Mammary epithelial cell (primary cell): ENCODE measurements around the gene PSMD2.

Source experiments
- CTCF ChIP-seq, 2 donors: IDR thresholded peaks in 1 of 2; conservative IDR thresholded peaks in 1 of 2; 2 replicates each; pipeline ENCODE4 v1.5.1; 2011 to 2012; ENCODE audit warnings: inconsistent platforms in 2 of 2, low read length in 2 of 2, mild to moderate bottlenecking in 2 of 2, control low read depth in 1 of 2, low read depth in 1 of 2; ENCODE audit not compliant: insufficient read depth in 1 of 2; ENCODE audit errors: extremely low read depth in 1 of 2
- EZH2 ChIP-seq: IDR thresholded peaks from 2 replicates; pipeline ENCODE4 v1.6.1; 2012; ENCODE audit warnings: low read length, inconsistent platforms, borderline replicate concordance

GRCh38 chr3:184358124-184358767, 59.2 kb downstream of the PSMD2 start:
- TF ChIP-seq CTCF (conservative IDR thresholded peaks at IDR 0.05 in 1 of 2, IDR thresholded peaks at IDR 0.05 in 1 of 2; ENCODE audit: extremely low read depth in 1 of 2, insufficient read depth in 1 of 2, low read depth in 1 of 2, low read length in 2 of 2) (no peak), EZH2 (no peak)
